HL-60 (cell line): Measurements from ENCODE around the gene DNAJB12.

ENCODE experiments used
- DNase-seq, 2 experiments: peaks; one replicate each; pipeline ENCODE4 v3.0.0-alpha.2; 2010 to 2020; ENCODE audit warnings: low read depth in 1 of 2, low spot score in 1 of 2
- H3K27ac ChIP-seq: fragments of 250-450 bp; sonication (Bioruptor Pico); replicated peaks from 2 replicates; pipeline ENCODE4 v1.5.1; 2020; ENCODE audit warnings: mild to moderate bottlenecking, moderate library complexity
- H3K27me3 ChIP-seq: fragments of 250-450 bp; sonication (Bioruptor Pico); 2 replicates; pipeline ENCODE4 v1.5.1; 2021; ENCODE audit warnings: mild to moderate bottlenecking, moderate library complexity; ENCODE audit not compliant: insufficient read depth, poor library complexity, severe bottlenecking
- H3K4me3 ChIP-seq: replicated peaks from 2 replicates; pipeline ENCODE4 v1.5.1; 2011; ENCODE audit warnings: mild to moderate bottlenecking, control low read depth, low read length; ENCODE audit not compliant: insufficient read depth
- CTCF ChIP-seq: IDR thresholded peaks from one replicate; pipeline ENCODE4 v1.5.1; 2011; ENCODE audit warnings: low read length, control low read depth, inconsistent platforms; ENCODE audit not compliant: insufficient read depth
- GABPA ChIP-seq: IDR thresholded peaks from 2 replicates; pipeline ENCODE4 v1.6.1; 2012; ENCODE audit warnings: low read depth
- POLR2AphosphoS5 ChIP-seq: IDR thresholded peaks from 2 replicates; pipeline ENCODE4 v1.6.1; 2012; ENCODE audit warnings: low read depth
- REST ChIP-seq: IDR thresholded peaks from 2 replicates; pipeline ENCODE4 v1.6.1; 2012; ENCODE audit warnings: low read depth; ENCODE audit not compliant: insufficient replicate concordance
- SPI1 ChIP-seq: IDR thresholded peaks from 2 replicates; pipeline ENCODE4 v1.6.1; 2012; ENCODE audit warnings: low read depth, mild to moderate bottlenecking, borderline replicate concordance

Gene DNAJB12

GRCh38 chr10:72342911-72343310 is 11.8 kb downstream of the DNAJB12 start:
- H3K27me3 ChIP-seq = no peaks in the 10 kb centered on the region
- TF ChIP-seq GABPA (no peak), SPI1 (no peak), CTCF (no peak), POLR2AphosphoS5 (no peak)
- H3K27ac ChIP-seq = no peak overlapping the region
- H3K4me3 ChIP-seq = no peak overlapping the region
- DNase-seq = no peak

GRCh38 chr10:72340510-72341261 is 14.0 kb downstream of the DNAJB12 start:
- peak; percentile 94 for TF ChIP-seq CTCF
- no peak for TF ChIP-seq SPI1
- Histone ChIP-seq H3K27ac (no peak overlapping the region), H3K4me3 (no peak overlapping the region), H3K27me3 (no peaks in the 10 kb centered on the region)
- peak in 1 of 2 experiments; percentile 69 for DNase-seq

- Histone ChIP-seq H3K4me3 (no peak overlapping the region), H3K27ac (no peak overlapping the region), H3K27me3 (no peaks in the 10 kb centered on the region)
- TF ChIP-seq GABPA = no peak
- no peak for TF ChIP-seq POLR2AphosphoS5
- no peak for TF ChIP-seq REST
- TF ChIP-seq SPI1 = no peak
- no peak for TF ChIP-seq CTCF
- DNase-seq = no peak
Observed at GRCh38 chr10:72338180-72338579, 16.5 kb downstream of the DNAJB12 start.

- Histone ChIP-seq H3K27me3 (no peaks in the 10 kb centered on the region), H3K4me3 (no peak overlapping the region), H3K27ac (no peak overlapping the region)
- TF ChIP-seq POLR2AphosphoS5 (no peak), SPI1 (no peak), REST (no peak), CTCF (no peak), GABPA (no peak)
- DNase-seq = no peak
Observed at GRCh38 chr10:72337722-72338121, 17.0 kb downstream of the DNAJB12 start.
